ENCODE measurements around the gene CDH4.

Gene CDH4

DNA sequence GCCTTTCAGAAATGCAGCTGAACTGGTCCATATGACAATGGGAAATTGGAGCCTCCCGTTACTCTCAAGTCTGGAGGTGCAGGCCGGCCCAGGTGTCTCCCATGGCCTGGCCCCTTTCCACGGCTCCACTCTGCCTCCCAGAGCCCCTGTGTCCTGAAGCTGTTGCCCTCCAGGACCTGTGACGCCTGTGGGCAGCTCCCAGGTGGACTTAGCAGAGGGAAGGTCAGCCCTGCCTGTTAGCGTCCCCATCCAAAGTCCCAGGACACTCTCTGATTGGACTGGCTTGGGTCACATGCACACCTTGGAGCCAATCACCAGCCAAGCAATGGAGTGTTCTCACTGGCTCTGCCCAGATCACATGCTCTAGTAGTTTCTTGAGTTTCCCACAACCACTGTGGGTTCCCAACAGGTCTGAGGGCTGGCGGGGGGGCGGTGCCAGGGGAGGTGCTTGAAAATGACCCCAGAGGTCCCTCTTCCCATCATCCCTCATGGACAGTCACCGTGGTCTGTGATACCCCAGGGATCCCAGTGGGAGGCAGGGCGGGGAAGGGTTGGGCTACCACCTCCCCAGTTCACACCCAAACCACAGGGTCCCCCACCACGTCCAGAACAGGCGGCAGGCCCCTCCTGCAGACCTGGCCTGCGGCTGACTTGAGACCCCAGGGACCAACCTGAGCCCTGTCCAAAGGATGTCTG is 678.1 kb downstream of the CDH4 start:
- no peak for DNase-seq

DNA sequence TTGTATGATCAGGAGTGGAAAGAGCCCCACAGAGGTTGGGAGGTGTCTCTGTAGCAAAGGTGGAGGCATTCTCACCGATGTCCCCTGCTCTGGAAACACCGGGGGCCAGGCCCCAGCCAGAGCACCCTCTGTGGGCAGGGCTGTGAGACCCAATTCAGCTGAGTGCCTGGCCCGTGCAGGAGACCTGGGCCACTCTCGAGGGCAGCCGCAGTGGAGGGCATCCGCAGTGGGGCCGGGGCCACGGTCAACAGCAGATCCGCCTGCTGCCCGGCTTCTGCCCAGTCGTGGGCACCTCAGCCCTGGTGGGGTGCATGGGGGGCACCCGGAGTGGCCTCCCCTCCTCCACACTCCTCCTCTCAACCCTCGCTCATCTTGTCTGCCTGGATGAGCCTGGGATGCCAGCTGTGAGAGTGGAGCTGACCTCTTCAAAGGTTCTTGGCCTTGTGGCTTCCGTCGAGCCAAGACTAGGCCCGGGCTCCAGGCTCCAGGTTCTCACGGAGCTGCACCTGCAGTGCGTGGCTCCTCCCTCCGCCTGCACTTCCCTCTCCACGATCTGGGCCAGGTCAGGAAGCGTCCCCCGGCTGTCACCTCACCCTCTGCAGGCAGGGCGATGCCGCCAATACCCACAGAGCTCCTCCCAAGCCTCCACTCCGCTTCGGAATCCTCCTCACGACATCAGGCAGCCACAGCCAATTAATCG is 678.9 kb downstream of the CDH4 start:
- DNase-seq: no peak

DNA sequence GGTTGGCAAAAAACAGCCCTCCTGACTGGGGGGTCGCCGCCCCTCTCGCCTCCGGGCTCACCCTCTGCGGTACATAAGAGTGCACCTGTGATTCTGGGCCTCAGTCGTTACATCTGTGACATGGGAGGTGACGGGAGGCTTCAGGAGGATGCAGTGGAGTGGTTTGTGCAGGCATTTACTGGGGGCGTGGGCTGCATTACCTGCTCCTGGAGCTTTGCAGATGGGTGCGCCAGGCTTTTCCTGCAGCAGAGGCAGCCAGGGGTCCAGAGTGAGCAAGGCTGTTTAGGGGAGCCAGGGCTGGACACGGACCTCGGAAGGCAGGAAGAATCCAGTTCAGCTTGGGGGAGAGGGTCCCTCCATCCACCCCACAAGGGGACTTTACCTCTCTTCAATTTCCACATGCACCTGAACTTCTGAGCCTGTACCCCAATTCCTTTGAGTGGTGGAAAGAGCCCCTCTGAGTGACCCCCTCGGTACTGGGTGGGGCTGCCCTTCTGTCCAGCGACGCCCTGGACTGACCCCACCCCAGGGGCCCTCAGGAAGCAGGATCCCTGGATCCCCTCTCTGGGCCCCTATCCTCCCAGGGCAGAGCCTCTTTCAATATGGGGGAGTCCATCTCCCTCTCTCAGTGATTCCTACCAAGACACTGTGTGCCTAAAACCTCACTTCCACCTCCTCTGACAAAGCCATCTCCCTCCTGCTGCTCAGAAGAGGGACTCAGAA is 679.6 kb downstream of the CDH4 start:
- DNase-seq: no peak

DNA sequence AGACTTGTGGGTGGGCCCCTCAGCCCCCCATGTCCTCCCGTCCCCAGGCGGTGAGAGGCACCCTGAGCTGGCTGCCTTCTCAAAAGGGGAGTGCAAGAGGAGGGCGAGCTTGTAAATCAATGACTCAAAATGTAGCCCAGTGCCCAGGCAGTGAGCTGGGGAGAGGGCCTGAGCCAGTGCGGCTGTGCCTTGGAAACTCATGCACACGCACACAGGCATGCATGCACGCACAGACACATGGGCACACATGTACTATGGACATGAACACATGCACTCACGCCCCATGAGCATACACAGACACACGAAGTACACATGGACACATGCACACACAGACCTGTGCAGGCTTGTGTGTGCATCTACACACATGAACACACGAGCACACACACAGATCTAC is 680.1 kb downstream of the CDH4 start:
- DNase-seq: no peak

DNA sequence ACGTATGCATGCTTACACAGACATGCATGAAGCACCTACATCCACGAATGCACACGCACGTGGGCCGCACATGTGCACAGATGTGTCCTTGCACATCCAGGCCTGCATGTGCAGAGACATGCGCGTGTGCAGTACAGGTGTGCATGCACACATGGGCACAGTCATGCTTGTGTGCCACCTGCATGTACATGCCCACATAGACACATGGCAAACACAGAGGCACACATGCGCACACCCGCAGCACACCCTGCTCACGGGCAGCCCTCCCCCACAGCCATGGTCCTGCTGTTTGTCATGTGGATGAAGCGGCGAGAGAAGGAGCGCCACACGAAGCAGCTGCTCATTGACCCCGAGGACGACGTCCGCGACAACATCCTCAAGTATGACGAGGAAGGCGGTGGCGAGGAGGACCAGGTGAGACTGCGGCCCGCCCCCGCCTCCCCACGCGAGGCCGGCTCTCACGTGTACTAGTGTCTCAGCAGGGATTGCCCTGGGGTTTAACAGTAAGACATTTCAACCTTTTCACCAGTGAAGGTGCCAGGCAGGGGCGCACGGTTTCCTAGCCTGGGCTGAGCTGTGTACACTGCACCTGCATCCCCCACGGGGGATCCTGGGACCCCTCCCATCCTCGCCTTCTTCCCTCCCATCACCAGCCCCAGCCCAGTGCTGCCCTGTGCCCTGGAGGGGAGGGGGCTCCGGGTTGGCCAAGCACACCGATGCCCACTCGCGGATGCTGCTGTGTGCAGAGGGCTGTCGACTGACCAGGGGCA is 680.8 kb downstream of the CDH4 start:
- DNase-seq: no peak

DNA sequence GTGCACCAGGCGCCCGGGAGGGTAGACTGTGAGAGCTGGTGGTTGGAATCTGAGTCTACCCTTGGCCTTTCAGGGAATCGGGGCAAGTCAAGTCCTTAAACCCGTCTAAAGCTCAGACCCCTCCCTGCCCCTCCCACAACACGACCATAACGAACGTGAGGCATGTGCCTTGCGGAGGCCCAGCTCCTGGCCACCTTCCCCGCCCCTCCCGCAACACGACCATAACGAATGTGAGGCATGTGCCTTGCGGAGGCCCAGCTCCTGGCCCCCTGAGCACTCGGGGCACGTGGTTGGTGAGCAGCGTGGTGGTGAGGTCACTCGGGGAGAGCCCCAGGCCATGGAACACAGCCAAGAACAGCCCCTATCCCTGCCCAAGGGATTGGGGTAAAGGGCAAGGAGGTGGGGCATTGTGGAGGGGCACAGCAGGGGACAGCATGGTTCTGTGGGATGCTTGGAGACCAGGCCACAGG is 681.5 kb downstream of the CDH4 start:
- DNase-seq: no peak

DNA sequence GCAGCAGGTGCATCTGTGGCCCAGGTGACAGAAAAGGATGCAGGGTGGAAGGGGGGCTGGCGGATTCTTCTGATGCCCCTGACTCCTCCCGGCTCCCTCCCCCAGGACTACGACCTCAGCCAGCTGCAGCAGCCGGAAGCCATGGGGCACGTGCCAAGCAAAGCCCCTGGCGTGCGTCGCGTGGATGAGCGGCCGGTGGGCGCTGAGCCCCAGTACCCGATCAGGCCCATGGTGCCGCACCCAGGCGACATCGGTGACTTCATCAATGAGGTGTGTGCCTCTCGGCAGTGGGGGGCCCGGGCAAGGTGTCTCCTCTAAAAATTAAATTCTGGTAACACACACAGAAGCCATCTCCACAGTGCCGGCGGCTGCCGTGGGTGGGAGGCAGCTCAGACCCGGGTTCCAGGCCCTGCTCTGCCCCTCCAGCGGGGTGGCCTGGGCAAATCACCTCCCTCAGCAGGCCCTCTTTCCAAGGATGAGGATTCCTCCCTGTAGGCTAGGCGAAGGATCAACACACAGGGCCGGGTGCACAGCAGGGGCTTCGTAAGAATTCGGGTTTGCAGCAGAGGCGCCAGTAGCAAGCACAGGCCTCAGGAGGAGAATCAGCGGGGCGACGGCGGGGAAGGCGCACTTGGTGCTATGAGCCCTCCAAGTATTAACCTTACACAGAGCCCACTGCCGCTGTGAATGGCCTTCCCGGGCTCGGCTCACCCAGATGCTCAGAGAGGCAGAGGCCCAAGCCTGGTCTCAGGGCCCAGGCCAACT is 682.1 kb downstream of the CDH4 start:
- no peak for DNase-seq

DNA sequence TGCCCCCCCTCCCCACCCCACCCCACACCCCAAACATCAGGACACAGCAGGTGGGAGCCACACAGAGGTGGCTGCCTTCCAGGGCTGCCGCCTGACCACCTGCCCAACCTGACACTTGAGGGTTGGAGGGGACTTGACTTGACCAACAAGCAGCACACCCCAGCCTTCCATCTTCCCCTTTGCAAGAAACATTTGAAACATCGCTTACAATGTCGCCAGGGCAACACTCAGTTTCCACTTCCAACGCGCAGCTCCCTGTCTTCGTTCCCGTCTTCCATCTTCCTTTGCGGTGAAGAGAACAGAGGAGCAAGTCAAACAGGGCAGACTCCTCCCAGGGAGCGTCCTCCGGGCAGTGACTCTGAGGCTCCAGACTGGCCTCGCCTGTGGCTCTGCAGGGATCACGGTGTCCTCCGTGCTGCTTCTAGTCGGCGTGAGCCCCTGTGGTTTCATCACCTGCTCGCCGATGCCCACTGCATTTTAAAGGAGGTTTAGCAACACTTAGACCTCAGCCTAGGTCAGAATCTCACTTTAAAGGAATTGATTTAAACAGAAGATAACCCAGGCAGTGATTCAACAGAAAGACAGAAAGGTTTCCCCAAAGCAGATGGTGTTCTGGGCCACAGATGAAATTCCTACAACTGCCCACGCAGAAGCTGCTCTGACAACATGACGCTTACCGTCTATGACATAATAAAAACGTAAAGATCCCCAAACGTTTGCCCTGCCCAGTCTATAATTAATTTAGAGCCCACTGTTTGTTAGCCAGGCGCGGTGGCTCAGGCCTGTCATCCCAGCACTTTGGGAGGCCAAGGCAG is 682.9 kb downstream of the CDH4 start:
- no peak for DNase-seq

DNA sequence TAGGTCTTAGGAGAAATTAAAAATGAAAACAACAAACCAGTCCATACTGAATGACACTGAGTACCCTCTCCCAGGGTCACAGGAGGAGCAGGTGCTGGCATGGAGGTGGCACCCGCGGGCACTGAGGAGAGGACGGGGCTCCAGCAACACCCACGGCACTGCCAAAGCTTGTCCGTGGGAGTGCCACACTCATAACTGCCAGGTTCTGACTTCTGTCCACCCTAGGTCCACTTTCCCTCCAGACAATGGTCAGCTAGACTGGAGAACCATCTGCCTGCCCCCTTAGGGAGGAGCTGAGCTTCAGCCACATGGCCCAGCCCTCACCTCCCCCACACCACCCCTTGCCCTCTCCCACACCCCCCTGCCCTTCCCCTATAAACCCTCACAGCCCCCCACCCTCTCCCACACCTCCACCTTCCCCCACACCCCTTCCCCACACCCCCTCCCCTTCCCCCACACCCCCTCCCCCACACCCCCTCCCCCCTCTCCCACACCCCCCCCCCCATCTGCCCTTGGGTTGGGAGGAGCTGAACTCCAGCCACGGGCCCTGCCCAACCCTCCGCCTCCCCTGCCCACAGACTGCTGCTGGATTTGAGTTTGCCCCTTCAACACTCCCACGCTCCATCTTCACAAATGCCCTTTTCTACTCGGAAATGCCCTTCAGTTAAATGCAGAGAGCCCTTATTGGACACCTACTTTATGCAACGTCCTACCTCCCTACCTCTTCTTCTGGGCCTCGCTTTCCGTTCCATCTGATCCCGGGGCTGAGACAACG is 684.1 kb downstream of the CDH4 start:
- DNase-seq: no peak

DNA sequence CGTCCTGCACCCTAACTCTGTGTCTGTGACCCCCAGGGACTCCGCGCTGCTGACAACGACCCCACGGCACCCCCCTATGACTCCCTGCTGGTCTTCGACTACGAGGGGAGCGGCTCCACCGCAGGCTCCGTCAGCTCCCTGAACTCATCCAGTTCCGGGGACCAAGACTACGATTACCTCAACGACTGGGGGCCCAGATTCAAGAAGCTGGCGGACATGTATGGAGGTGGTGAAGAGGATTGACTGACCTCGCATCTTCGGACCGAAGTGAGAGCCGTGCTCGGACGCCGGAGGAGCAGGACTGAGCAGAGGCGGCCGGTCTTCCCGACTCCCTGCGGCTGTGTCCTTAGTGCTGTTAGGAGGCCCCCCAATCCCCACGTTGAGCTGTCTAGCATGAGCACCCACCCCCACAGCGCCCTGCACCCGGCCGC is 684.7 kb downstream of the CDH4 start:
- no peak for DNase-seq

DNA sequence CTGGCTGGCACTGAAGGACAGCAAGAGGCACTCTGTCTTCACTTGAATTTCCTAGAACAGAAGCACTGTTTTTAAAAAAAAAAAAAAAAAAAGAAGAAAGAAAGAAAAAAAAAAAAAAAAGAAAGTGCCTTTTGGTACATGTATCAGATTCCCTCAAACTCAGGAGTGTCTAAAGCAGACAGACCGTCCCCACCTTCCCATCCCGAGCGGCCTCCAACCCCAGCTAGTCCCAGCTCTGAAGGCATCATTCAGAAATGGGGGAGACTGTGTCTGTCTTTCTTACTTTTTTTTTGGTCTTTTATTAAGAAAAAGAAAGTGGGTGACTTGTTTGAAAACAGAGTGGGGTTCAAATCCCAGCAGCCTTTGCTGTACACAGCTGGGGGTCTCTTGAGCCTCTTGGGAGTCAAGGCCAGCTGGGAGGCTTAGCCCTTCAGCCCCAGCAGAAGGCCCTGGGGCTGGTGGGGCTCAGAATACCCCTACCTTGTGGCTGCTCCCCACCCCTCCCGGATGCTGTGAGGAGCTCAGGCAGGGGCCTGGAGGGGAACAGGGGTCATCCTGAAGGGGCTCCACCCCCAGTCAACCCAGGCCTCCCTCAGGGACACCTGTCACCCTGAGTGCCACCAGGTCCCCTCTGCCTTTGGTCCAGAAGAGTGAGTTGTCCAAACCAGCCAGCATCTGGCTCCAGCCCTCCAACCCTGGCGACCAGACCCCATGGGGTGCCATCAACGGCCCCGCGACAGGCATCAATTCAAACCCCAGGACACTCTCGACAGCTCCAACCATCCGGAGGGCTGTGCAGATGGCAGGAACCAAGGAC is 685.3 kb downstream of the CDH4 start:
- no peak for DNase-seq

DNA sequence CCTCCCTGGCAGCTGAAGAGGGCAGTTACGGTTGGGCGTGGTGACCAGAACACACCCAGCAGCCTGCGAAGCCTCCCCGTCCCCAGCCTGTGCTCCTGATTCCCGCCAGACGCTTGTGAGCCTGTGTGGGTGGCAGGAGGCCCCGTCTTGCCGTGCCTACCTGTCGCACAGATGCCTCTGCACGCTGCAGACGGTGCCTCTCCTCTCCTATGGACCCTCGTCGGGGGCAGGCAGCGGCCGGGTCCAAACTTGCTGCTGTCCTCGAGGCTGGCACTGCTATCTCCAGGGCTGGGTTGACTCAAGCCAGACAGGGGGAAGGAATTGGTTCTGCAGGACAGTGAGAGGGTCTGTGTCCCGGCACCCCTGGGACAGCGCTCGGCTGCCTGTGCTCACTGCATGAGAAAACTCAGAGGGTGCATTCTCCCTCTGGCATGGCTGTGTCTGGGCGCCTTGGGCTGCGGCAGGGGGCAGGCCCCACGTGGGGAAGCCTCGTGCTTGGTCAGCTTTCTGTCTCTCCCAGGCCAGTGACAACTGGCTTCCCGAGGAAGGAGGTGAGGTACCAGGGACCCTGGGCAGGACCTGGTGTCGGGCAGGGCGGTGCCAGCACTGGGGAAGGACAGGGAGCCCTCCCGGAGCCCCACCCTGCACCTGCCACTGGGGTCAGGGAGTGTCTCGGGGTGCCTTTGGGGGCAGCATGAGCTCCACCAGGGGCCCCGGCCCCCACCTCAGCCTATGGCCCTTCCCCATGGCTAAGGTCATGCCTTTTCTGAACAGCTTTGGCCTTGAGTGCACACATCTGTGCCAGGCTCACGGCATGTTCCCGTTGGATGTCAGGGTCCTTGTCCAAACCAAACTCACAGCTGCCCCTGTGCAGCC is 686.1 kb downstream of the CDH4 start:
- DNase-seq: no peak

DNA sequence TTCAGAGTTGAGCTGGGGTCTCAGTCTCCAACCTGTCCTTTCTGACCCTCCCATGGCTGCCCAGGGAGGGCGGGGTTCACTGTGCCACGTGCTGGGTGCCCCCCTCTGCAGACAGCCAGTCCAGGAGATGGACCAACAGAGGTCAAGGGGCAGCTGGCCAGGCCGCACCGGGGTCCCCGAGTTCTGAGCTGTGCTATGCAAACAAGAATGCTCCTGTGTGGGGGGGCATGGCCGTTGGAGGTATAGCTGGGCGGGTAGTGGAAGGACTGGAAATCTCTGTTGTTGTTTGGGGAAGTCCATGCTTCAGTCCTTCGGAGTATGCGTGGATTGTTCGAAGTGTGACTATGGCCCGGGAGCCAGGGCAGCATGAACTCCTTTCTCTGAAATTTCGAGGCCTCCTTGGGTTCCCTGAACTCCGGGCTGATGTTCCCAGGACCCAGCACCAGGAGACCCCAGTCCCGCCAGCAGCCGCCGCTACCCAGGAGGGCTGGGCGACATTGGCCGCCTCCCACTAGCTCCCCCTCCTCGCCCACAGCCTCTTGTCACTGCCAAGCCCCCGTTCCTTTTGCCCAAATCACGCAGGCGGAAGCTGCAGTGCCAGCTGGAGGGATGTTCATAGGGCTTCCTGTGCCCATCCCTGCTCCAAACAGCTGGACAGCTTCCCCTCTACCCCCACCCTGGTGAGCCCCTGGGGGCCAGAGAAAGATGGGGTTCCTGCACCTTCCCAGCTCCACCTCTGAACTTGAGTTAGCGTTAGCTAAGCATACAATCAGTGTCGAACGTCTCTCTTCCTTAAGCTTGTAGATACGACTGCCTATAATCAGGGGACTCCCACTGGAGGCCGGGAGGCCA is 687.0 kb downstream of the CDH4 start:
- DNase-seq: no peak

DNA sequence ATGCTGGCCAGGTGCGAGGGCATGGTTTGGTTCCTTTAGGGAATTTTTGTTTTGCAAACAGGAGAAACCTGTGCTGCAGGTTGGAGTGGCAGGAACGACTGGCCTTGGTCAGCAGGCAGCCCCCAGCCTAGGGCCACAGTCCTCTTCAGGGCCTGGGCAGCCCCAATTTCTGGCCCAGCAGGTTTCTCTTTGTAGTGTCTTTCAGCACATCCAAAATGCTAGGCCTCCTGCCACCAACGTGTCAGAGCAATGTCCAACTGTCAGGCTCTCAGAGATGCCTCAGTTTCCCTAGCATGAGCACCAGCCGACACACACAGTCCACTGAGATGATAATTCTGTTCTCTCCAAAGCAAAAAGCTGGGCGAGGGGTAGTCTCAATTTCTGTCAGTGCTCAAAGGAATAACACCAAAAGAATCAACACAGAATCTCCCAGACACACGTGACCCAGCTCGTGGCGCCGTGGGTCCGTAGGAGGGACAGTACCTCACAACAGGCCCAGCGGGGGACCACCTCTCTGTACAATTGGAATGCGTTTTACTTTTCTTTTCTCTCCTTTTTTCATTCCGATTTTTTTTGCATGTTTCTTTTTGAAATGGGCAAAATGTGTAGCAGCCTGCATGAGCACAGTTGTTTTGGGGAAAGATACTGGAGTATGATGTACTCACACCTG is 687.8 kb downstream of the CDH4 start:
- no peak for DNase-seq

DNA sequence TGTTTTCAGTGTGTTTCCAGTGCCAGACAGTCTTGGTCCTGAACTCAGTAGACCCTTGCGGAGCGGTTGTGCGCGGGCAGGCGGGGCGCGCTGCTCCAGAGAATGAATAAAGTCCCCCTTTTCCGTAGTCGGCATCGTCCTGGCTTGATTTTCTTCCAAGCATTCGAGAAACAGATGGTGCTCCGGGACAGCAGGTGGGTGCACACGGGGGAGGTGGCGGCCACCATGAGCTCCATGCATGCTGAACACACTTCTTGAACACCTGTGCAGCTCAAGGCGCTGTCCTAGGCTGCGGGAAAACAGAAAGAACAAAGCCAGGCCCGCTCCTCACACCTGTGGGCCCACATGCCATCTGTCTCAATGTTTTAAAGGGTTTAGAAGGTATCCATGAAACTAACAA is 688.4 kb downstream of the CDH4 start:
- no peak for DNase-seq

DNA sequence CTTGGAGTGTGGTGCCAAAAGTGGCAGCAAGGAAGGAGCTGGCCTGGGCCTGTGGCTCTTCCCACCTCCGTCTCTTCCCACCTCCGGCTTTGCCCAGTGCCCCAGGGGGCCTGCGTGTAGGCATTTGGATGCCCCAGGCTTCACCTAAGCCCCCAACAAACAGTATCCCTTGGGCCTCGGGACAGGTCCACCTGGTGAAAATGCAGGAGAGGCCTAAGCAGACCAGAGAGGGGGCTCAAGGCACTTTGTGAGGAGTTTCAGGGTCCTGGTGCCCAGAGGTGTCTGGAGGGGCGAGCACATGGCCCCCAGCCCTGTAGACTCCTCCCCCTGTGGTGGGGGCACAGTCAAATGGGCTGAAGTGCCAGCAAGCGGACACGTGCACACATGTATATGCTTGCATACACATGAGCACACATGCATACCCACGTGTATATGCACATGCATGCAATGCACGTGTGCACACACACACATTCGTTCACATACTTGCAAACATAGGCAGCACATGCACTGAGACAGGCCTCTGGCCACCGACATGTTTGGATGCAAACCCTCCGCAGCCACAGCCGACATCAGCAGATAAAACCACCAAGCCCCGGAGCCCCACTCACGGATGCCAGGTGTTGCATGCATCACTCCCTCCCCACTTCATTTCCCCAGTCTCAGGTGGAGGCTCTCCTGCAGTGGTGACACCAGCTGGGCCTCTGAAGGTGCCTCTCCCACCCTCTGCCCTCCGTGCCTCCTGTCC is 689.1 kb downstream of the CDH4 start:
- no peak for DNase-seq

Data from T-helper 9 cell (primary cell).